Thyroid gland (tissue), 4 donors: ENCODE measurements around the gene PARD3B. TPM values are rescaled to one million over a fixed set of nuclear protein-coding genes. Genes with fewer than 3 reads are reported as not detected.

Experiments used
- DNase-seq, 2 donors: peaks; one replicate each; pipeline ENCODE4 v3.0.0-alpha.2; 2019
- H3K27ac ChIP-seq, 3 donors: fragments of 200-600 bp; sonication (generic); 1 replicate in 2 of 3; 2 replicates in 1 of 3; pipeline ENCODE4 v1.5.1; 2016 to 2019; ENCODE audit warnings: mild to moderate bottlenecking in 1 of 3, moderate library complexity in 1 of 3
- H3K27me3 ChIP-seq: fragments of 200-600 bp; sonication (generic); one replicate; pipeline ENCODE4 v1.5.1; 2019
- H3K36me3 ChIP-seq, 2 donors: fragments of 200-600 bp; sonication (generic); one replicate each; pipeline ENCODE4 v1.5.1; 2016 to 2019
- H3K4me1 ChIP-seq, 2 donors: fragments of 200-600 bp; sonication (generic); one replicate each; pipeline ENCODE4 v1.5.1; 2017 to 2019
- H3K4me3 ChIP-seq, 3 donors: fragments of 200-600 bp; sonication (generic); replicated peaks in 1 of 3; 1 replicate in 2 of 3; 2 replicates in 1 of 3; pipeline ENCODE4 v1.5.1; 2016; ENCODE audit warnings: mild to moderate bottlenecking in 1 of 3
- H3K9me3 ChIP-seq: fragments of 200-600 bp; sonication (generic); one replicate; pipeline ENCODE4 v1.5.1; 2017
- CTCF ChIP-seq, 6 experiments: fragments of 200-600 bp in 3 of 6; fragments of 450-650 bp in 3 of 6; sonication (generic) in 3 of 6; IDR thresholded peaks; one replicate each; pipeline ENCODE4 v1.5.1; 2016 to 2019; ENCODE audit warnings: antibody characterized with exemption in 6 of 6, mild to moderate bottlenecking in 2 of 6, inconsistent platforms in 1 of 6, moderate library complexity in 1 of 6
- POLR2A ChIP-seq, 2 donors: fragments of 450-650 bp; IDR thresholded peaks; one replicate each; pipeline ENCODE4 v1.6.1; 2017; ENCODE audit warnings: antibody characterized with exemption in 2 of 2, mild to moderate bottlenecking in 2 of 2, moderate library complexity in 1 of 2
- WGBS, 2 donors: methylation state at CpG; one replicate each; pipeline ENCODE4 v1.1.5; 2017; 5-methylcytosine and 5-hydroxymethylcytosine counted together
- intact Hi-C: fragments of 100-400 bp; cut with DNase I; formaldehyde crosslinking; loops from one replicate; pipeline ENCODE4 v1.15.1; 2023
- total RNA-seq, 4 donors: library from RNA; depleted of rRNA; stranded (reverse); fragments of >200 nt; gene quantifications; one replicate each; pipeline ENCODE4 v1.2.3, GENCODE V29; 2016

Gene PARD3B
- total RNA-seq, 4 donors from 2014 or later = 27.0 to 43.4 (median 34.6) TPM

DNA sequence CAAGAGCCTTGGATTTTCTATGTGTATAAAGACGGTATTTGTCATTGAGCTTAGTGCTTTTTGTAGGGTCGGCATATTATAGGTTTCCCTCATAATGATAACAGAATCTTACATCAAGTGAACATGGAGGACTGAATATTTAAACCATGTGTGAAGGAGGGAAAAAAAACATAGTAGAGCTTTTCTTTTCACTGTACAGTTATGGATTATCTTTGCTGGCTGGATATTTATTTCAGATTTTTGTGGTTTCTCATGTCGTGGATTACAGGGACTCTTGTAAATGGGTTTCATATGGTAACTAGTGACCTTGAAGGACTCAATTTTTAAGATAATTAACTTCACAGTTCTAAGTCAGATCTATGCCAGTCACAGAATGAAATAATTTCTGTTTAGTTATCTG, 806.8 kb downstream of the PARD3B start:
- TF ChIP-seq POLR2A (IDR thresholded peaks at IDR 0.05) = no peak
- TF ChIP-seq CTCF (IDR thresholded peaks at IDR 0.05) = no peak
- WGBS, 2 donors = 86 to 93% methylated on average over 3 of the region's 3 CpGs
- Histone ChIP-seq H3K9me3 (no peaks in the 10 kb centered on the region), H3K27me3 (no peaks in the 10 kb centered on the region), H3K4me3 (no peak overlapping the region), H3K4me1 (no peaks in the 10 kb centered on the region), H3K36me3 (no peaks in the 10 kb centered on the region), H3K27ac (no peak overlapping the region)
- intact Hi-C loops = no loop called here
- DNase-seq = no peak

DNA sequence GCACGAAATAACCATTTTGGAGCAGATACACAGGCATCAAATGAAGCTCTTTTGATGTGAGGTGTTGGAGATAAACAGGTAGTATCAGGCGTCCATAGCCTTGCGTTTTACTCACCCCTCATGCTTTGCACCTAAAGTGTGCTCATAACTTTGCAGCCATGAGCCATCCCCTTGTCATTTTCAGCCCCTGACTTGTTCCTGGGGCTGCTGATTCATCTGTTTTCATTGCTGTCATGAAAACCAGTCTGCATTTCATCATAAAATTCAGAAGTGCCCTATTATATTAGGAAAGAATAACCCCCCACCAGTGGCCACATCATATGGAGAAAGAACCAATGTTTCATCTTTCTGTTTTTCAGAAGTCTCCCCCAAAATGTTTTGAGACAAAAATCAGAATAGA, 807.3 kb downstream of the PARD3B start:
- Histone ChIP-seq H3K4me3 (no peak overlapping the region), H3K27ac (no peak overlapping the region), H3K36me3 (no peaks in the 10 kb centered on the region), H3K27me3 (no peaks in the 10 kb centered on the region), H3K4me1 (no peaks in the 10 kb centered on the region), H3K9me3 (no peaks in the 10 kb centered on the region)
- intact Hi-C loops = no loop called here
- WGBS, 2 donors = 96 to 97% methylated on average over 3 of the region's 3 CpGs
- no peak for TF ChIP-seq CTCF (IDR thresholded peaks at IDR 0.05)
- no peak for TF ChIP-seq POLR2A (IDR thresholded peaks at IDR 0.05)
- no peak for DNase-seq

GRCh38 chr2:205357732-205358131, 812.5 kb downstream of the PARD3B start:
- WGBS, 2 donors = 45 to 72% methylated on average over 2 of the region's 2 CpGs
- Histone ChIP-seq H3K27ac (no peak overlapping the region), H3K27me3 (no peaks in the 10 kb centered on the region), H3K4me3 (no peak overlapping the region), H3K9me3 (no peaks in the 10 kb centered on the region), H3K36me3 (no peaks in the 10 kb centered on the region), H3K4me1 (no peaks in the 10 kb centered on the region)
- no peak for DNase-seq
- TF ChIP-seq POLR2A (IDR thresholded peaks at IDR 0.05) (no peak), CTCF (IDR thresholded peaks at IDR 0.05) (no peak)
- intact Hi-C loops = no loop called here

GRCh38 chr2:205358351-205358815, 813.1 kb downstream of the PARD3B start:
- Histone ChIP-seq H3K27ac (no peak overlapping the region), H3K27me3 (no peaks in the 10 kb centered on the region), H3K9me3 (no peaks in the 10 kb centered on the region), H3K4me1 (no peaks in the 10 kb centered on the region), H3K36me3 (no peaks in the 10 kb centered on the region), H3K4me3 (no peak overlapping the region)
- no peak for TF ChIP-seq POLR2A (IDR thresholded peaks at IDR 0.05)
- no peak for TF ChIP-seq CTCF (IDR thresholded peaks at IDR 0.05)
- 70 to 74% methylated on average over 8 of the region's 8 CpGs for WGBS, 2 donors
- intact Hi-C loops = no loop called here
- DNase-seq = no peak

DNA sequence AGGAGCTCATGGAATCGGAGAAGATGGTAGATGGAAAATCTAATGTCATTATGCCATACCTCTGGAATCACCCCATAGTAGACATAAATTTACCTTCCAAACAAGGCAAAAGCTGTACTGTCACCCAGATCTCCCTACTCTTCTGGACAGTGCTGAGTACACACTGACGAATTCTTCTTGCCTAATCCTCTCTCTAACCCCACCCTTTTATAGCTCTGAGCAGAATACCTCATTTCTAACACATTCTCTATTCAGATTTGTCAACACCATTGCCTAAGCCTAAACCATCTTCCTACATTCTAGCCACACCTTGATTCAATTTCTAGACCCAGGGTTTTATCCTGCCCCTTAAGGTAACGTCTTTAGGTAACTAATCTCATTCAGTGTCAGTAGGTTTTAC, 816.0 kb downstream of the PARD3B start:
- no peaks in the 10 kb centered on the region for H3K9me3 ChIP-seq
- H3K27ac ChIP-seq = no peak overlapping the region
- DNase-seq = no peak
- no peaks in the 10 kb centered on the region for H3K36me3 ChIP-seq
- H3K4me3 ChIP-seq = no peak overlapping the region
- intact Hi-C loops = no loop called here
- no peaks in the 10 kb centered on the region for H3K4me1 ChIP-seq
- TF ChIP-seq CTCF (IDR thresholded peaks at IDR 0.05) (no peak), POLR2A (IDR thresholded peaks at IDR 0.05) (no peak)
- 87 to 96% methylated on average over 3 of the region's 3 CpGs for WGBS, 2 donors
- H3K27me3 ChIP-seq = no peaks in the 10 kb centered on the region
